Bronchial epithelial cell (primary cell): ENCODE data around the gene NIT1. TPM values are rescaled to one million over a fixed set of nuclear protein-coding genes. Genes with fewer than 3 reads are reported as not detected.
A peak's percentile ranks its signal among the peaks of the same experiment; 100 is the strongest.

Experiments
- DNase-seq: peaks from one replicate; pipeline ENCODE4 v3.0.0-alpha.2; 2010; ENCODE audit warnings: low read depth
- FAIRE-seq: peaks from 2 replicates; lab custom pipeline; 2011; peaks lifted over from hg19 to GRCh38; lab: Jason Lieb, UNC
- H3K27me3 ChIP-seq: 2 replicates; pipeline ENCODE4 v1.5.1; 2011; ENCODE audit warnings: low read length; ENCODE audit not compliant: control insufficient read depth, insufficient read depth
- H3K36me3 ChIP-seq: 2 replicates; pipeline ENCODE4 v1.5.1; 2011; ENCODE audit warnings: low read length; ENCODE audit not compliant: control insufficient read depth, insufficient read depth
- H3K4me3 ChIP-seq: 2 replicates; pipeline ENCODE4 v1.5.1; 2011; ENCODE audit warnings: mild to moderate bottlenecking, low read depth, low read length, control low read depth
- total RNA-seq: library from RNA; depleted of rRNA; stranded (reverse); fragments of >200 nt; gene quantifications from 2 replicates; pipeline ENCODE4 v1.2.1, GENCODE V29; 2014
- TF ChIP-seq, protein P1 (sequence below): IDR thresholded peaks from 2 replicates; pipeline ENCODE4 v1.5.1; 2011; ENCODE audit warnings: mild to moderate bottlenecking, moderate library complexity, low read length, control low read depth, inconsistent platforms; ENCODE audit not compliant: insufficient read depth, severe bottlenecking

Gene NIT1
- total RNA-seq, 1 donor from 2014 or later: 40.5 TPM

DNA sequence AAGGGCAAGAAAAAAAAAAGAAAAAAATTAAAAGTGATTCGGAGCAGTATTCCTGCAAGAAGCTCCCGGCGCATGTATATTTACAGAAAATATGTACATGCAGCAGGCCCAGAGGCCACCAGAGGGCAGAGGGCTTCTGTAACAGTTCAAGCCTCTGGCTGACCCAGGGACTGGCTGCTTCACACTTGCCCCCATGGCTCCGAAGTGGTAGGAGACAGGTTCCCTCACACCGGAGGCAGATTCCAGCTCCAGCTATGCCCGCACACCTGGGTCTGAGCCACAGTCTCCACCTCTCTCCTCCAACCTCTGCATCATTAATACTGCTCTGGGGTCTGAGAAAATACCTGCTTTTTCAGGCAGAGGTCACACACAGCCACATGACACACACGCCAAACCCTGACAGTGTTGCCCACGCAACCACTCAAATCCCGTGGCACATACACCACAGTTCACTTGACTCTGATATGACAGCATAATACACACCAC is 46.0 kb upstream of the NIT1 start:
- Histone ChIP-seq H3K27me3 (no peaks in the 10 kb centered on the region), H3K4me3 (no peak overlapping the region), H3K36me3 (peaks cover 16% of the 10 kb centered on the region)
- TF ChIP-seq, protein P1, sequence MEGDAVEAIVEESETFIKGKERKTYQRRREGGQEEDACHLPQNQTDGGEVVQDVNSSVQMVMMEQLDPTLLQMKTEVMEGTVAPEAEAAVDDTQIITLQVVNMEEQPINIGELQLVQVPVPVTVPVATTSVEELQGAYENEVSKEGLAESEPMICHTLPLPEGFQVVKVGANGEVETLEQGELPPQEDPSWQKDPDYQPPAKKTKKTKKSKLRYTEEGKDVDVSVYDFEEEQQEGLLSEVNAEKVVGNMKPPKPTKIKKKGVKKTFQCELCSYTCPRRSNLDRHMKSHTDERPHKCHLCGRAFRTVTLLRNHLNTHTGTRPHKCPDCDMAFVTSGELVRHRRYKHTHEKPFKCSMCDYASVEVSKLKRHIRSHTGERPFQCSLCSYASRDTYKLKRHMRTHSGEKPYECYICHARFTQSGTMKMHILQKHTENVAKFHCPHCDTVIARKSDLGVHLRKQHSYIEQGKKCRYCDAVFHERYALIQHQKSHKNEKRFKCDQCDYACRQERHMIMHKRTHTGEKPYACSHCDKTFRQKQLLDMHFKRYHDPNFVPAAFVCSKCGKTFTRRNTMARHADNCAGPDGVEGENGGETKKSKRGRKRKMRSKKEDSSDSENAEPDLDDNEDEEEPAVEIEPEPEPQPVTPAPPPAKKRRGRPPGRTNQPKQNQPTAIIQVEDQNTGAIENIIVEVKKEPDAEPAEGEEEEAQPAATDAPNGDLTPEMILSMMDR: peak; percentile 56
- FAIRE-seq (no peak), DNase-seq (peak; percentile 38)

DNA sequence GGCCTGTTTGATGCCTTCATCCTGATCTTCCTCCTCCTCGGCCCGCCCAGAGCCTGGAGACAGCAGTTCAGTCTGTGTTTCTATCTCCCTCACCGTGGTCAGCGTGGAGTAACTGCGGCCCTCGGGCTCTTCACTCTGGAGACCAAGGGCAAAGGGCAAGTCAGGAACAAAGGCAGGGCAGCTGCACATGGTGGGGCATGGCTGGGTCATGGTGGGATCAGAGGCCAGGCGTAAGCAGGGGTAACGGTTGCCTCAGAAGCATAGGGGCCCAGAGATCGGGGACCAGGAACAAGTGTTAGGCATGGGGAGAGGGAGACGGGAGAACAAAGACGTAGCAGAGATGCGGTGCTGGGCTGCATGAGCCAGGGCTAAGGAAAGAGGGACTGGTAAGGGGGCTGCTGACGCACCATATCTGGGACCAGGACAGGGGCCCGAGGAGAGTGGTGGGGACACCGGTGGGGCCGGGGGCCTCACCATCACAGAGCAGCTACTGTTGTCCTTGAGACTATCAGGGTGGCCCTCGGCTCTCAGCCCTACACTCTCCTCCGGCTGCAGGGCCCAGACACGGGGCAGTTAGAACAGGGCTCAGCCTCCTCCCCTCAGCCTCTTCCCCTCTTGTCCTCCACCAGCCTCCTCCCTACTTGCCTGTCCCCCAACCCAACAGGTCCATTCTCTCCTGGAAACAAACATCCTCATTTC is 45.0 kb upstream of the NIT1 start:
- Histone ChIP-seq H3K27me3 (no peaks in the 10 kb centered on the region), H3K36me3 (peaks cover 20% of the 10 kb centered on the region), H3K4me3 (no peak overlapping the region)
- no peak for DNase-seq
- no peak for FAIRE-seq
- TF ChIP-seq, protein P1: no peak

DNA sequence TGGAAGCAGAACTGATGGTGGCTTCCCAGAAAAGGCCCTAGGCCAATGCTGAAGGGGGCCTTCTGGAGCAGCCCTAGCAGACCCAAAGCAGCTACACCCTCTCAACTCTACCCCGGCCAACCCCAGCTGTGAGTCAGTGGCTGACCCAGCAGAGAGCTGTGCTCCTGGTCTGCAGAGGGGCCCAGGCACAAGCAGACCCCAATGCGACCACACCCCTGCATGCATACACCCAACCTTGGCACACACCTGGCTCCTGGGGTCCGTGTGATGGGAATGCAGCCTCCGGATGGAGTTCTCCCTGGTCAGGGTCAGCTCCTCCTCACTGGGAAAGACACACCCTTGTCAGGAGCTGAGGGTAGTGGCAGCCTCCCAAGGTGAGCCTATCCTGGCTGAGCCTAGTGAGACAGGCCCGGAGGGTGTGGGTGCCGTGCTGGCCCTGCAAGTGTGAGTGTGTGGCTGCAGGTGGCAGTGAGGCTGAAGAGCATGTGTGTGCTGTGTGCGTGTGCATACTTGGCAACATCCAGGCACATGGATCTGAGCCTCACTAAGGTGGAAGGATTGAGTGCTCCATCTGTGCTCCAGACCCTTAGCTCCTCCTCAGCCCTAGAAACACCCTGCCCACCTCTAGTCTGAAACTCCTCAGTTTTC is 44.3 kb upstream of the NIT1 start:
- TF ChIP-seq, protein P1: peak; percentile 48
- DNase-seq (peak; percentile 81), FAIRE-seq (peak; percentile 95)
- Histone ChIP-seq H3K36me3 (peaks cover 20% of the 10 kb centered on the region), H3K4me3 (peak overlapping the region; percentile 30), H3K27me3 (no peaks in the 10 kb centered on the region)

DNA sequence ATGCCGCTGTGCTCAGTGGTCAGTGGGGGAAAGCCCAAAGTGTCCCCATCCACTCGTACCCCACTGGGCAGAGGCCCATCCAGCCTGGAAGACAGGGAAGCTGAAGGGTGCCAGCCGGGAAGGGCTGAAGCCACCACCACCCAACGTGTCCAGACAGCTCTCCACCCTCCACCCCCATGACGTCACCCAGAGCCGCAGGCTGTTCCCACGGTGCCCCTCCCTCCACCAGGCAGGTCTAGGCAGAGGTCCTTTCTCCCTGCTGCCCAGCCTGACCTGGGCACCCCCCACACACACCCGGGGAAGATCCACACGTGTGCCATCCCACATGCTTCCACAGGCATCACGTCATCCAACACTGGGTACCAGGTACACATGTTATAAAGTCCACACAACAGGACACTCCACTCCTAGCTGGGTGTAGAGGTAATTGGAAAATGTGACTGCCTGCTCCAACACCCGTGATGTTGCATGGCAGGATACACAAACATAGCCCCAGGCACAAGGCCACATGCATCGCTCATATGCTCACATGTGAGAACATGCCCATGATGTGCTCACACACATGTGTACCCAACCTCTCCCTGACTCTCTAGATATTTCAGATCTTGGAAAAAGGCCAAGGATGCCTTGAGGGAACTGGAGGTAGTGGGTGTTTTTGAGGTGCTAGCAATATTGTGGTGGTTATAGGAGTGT is 43.1 kb upstream of the NIT1 start:
- H3K36me3 ChIP-seq: peaks cover 20% of the 10 kb centered on the region
- FAIRE-seq (peak; percentile 99), DNase-seq (peak; percentile 96)
- TF ChIP-seq, protein P1: no peak
- peak overlapping the region; percentile 30 for H3K4me3 ChIP-seq
- no peaks in the 10 kb centered on the region for H3K27me3 ChIP-seq

DNA sequence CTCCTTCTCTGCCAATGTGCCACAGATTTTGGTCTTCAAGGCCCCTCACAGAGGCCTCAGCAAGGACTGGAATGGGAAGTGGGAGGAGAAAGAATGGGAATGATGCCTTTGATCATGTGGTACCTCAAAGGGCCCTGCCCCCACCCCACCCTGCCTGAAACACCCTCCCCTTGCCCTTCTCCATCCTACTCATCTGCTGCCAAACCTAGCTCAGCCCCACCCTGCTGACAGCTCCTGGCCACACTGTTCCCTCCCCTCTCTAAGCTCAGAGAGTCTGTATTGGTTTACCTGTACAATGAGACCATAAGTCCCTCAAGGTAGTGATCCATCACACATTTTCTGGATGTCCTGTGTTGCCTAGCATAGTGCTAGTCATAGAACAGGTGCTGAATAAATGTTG is 41.5 kb upstream of the NIT1 start:
- Histone ChIP-seq H3K36me3 (peaks cover 13% of the 10 kb centered on the region), H3K27me3 (no peaks in the 10 kb centered on the region), H3K4me3 (no peak overlapping the region)
- DNase-seq (peak; percentile 64), FAIRE-seq (peak; percentile 28)
- TF ChIP-seq, protein P1: no peak
